OCI-LY3 (cell line): Measurements from ENCODE around the gene RBM23.

Experiments used
- CTCF ChIP-seq: fragments of 200-600, 300-600 bp; sonication (generic); IDR thresholded peaks from 2 replicates; pipeline ENCODE4 v1.5.1; 2014; ENCODE audit warnings: antibody characterized with exemption, low read length, low read depth
- EZH2phosphoT487 ChIP-seq: fragments of 200-600 bp; shearing (Covaris generic); IDR thresholded peaks from 2 replicates; pipeline ENCODE4 v1.6.1; 2018; ENCODE audit warnings: antibody characterized with exemption, mixed run types, low read depth

- TF ChIP-seq CTCF (no peak), EZH2phosphoT487 (no peak)
These were observed 67.8 kb downstream of the RBM23 start for GRCh38 chr14:22850944-22851764.
